GM21737 (cell line): Measurements from ENCODE around the gene CFAP68.
A peak's percentile ranks its signal among the peaks of the same experiment; 100 is the strongest.
"Not testable (repeated sequence)": the region's sequence is repeated elsewhere in the genome, so short reads cannot be mapped to it uniquely, and the experiment has no call there.

Source experiments
- ATAC-seq: cut with Tn5 transposase; IDR thresholded peaks from one replicate; pipeline ENCODE4 v1.9.1; 2021; ENCODE audit warnings: mild to moderate bottlenecking, moderate library complexity; ENCODE audit not compliant: unreplicated experiment

CFAP68 gene

GRCh38 chr11:111870113-111870512, 9.2 kb upstream of the CFAP68 start:
- ATAC-seq: no peak

- ATAC-seq: peak; percentile 10
These were observed 8.8 kb upstream of the CFAP68 start for GRCh38 chr11:111870522-111870885.

- ATAC-seq: peak; percentile 90
These were observed 8.3 kb upstream of the CFAP68 start, which contains the start of gene ALG9 for GRCh38 chr11:111870886-111871692. Gene ALG9, minus strand, starts transcription at chr11:111871581. Its CDS starts 99 bp downstream, at chr11:111871482.

- ATAC-seq: no peak
These were observed 7.6 kb upstream of the CFAP68 start for GRCh38 chr11:111871693-111872161.

GRCh38 chr11:111878385-111878848, 924 bp upstream of the CFAP68 start:
- peak; percentile 13 for ATAC-seq

GRCh38 chr11:111879637-111879960, 258 bp downstream of the CFAP68 start:
- ATAC-seq: no peak

- no peak for ATAC-seq
These were observed 2.9 kb downstream of the CFAP68 start for GRCh38 chr11:111882202-111882601.

GRCh38 chr11:111885053-111885452, 5.7 kb downstream of the CFAP68 start:
- ATAC-seq: not testable (repeated sequence)

GRCh38 chr11:111886032-111886431, 6.7 kb downstream of the CFAP68 start:
- ATAC-seq: no peak

- no peak for ATAC-seq
These were observed 7.5 kb downstream of the CFAP68 start for GRCh38 chr11:111886844-111887243.

GRCh38 chr11:111905411-111905810, 26.1 kb downstream of the CFAP68 start:
- no peak for ATAC-seq

GRCh38 chr11:111906680-111907079, 27.3 kb downstream of the CFAP68 start:
- ATAC-seq: no peak

GRCh38 chr11:111908639-111909305, 29.4 kb downstream of the CFAP68 start:
- ATAC-seq: no peak

- no peak for ATAC-seq
These were observed 30.0 kb downstream of the CFAP68 start for GRCh38 chr11:111909378-111909777.

- ATAC-seq: no peak
These were observed 31.6 kb downstream of the CFAP68 start for GRCh38 chr11:111910676-111911562.

GRCh38 chr11:111911563-111912401, 32.4 kb downstream of the CFAP68 start, which contains the start of gene CRYAB:
Gene CRYAB, minus strand, starts transcription at chr11:111911770. Its CDS starts 46 bp downstream, at chr11:111911724.
- no peak for ATAC-seq

- ATAC-seq: no peak
These were observed 33.2 kb downstream of the CFAP68 start, which contains the start of gene HSPB2 for GRCh38 chr11:111912535-111912934. Gene HSPB2, plus strand, starts transcription at chr11:111912734. Its CDS starts 96 bp downstream, at chr11:111912830.

- ATAC-seq: no peak
These were observed 33.9 kb downstream of the CFAP68 start for GRCh38 chr11:111913031-111913861.

GRCh38 chr11:111913997-111914396, 34.7 kb downstream of the CFAP68 start:
- ATAC-seq: no peak
